ENCODE results near the gene THPO.

THPO gene

DNA sequence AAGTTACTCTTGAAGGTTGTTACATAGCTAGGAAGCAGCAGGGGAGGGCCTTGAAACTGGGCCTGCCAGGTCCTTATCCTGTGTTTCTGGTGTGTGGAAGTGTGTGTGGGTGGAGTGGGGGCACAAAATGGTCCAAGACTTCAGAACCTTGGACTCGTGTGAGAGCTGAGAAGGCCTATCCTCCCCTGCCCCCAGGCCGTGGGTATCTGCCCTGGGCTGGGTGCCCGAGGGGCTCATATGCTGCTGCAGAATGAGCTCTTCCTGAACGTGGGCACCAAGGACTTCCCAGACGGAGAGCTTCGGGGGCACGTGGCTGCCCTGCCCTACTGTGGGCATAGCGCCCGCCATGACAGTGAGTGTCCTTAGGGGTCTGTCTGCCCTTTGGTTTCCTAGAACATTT is 6.3 kb upstream of the THPO start:
- DNase-seq = no peak

DNA sequence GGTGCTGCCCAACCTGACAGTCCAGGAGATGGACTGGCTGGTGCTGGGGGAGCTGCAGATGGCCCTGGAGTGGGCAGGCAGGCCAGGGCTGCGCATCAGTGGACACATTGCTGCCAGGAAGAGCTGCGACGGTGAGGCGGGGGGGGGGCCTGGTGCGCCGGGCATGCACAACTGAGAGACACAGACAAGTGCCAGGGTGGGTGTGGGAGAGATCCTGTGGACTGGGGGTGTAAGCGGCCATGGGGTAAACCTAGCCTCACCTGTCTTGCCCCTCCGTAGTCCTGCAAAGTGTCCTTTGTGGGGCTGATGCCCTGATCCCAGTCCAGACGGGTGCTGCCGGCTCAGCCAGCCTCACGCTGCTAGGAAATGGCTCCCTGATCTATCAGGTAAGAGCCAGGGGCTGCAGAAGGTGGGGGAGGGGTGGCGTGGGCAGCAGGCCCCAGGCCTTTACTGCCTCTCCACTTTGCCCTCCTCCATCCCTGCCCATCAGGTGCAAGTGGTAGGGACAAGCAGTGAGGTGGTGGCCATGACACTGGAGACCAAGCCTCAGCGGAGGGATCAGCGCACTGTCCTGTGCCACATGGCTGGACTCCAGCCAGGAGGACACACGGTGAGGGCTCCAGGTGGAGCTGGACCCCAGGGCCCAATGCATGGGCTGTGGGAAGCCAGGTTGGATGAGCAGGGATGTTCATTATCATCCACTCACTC is 5.2 kb upstream of the THPO start:
- no peak for DNase-seq

DNA sequence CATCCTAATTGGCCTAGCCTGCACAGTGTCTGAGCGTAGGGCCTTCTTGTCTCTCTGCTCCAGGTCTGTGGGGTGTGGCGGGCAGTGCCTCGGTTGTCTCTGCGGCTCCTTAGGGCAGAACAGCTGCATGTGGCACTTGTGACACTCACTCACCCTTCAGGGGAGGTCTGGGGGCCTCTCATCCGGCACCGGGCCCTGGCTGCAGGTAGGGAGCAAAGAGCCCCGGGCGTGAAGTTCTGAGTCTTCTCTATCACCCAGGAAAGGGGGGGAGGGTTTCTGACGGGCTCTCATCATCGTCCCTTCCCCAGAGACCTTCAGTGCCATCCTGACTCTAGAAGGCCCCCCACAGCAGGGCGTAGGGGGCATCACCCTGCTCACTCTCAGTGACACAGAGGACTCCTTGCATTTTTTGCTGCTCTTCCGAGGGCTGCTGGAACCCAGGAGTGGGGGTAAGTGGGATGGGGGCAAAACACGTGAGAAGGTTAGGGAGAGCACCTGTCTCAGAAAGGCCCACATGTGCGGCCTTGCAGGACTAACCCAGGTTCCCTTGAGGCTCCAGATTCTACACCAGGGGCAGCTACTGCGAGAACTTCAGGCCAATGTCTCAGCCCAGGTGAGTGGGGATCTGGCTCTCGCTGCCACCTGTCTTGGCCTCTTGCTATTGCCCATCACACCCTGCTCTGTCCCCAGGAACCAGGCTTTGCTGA is 4.5 kb upstream of the THPO start:
- no peak for DNase-seq

DNA sequence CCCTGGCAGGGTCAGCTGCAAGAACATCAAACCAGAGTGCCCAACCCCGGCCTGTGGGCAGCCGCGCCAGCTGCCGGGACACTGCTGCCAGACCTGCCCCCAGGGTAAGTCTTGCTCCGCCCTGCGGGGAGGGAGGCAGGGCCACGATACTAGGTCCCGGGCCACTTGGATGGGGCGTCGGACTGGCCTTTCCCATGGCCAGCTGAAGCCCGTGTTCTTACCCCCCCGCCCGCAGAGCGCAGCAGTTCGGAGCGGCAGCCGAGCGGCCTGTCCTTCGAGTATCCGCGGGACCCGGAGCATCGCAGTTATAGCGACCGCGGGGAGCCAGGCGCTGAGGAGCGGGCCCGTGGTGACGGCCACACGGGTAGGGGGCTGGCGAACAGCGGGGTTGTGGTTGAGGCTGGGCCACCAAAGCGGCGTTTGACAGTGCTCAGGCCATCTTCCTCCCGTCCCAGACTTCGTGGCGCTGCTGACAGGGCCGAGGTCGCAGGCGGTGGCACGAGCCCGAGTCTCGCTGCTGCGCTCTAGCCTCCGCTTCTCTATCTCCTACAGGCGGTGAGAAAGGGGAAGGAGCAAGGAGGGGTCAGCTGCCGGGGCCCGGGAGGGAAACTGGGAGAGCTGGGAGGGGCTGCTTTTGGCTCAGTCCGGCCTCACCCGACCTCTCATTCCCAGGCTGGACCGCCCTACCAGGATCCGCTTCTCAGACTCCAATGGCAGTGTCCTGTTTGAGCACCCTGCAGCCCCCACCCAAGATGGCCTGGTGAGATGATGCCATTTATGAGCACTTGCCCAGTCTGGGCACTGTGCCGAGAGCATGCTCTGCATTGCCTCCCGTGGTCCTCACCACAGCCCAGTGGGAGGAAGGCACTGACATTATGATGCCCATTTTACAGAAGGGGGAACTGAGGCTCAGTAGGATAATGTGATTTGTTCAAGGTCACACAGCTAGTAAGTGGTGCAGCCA is 3.5 kb upstream of the THPO start:
- DNase-seq = no peak

DNA sequence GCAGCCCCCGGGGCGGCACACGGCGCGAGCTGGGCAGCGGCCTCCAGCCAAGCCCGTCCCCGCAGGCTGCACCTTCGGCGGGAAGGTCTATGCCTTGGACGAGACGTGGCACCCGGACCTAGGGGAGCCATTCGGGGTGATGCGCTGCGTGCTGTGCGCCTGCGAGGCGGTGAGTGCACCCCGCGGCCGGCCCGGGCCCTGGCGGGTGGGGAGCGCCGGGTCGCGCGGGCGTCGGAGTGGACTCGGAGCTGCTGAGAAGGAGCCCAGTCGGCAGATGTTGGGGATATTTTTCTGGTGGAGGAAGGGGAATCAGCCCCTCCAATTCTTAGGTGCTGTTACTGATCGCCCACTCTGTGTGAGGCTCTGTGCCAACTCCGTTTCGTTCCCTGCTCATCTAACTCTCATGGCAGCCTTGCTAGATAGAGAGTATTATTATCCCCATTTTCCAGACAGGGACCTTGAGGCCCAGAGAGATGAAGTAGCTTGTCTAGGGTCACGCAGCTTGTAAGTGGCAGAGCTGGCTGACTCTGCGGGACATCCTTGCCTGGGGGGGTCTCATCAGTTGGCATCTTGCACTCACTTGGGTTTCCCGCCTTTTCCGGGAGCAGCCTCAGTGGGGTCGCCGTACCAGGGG is 2.7 kb upstream of the THPO start:
- no peak for DNase-seq

DNA sequence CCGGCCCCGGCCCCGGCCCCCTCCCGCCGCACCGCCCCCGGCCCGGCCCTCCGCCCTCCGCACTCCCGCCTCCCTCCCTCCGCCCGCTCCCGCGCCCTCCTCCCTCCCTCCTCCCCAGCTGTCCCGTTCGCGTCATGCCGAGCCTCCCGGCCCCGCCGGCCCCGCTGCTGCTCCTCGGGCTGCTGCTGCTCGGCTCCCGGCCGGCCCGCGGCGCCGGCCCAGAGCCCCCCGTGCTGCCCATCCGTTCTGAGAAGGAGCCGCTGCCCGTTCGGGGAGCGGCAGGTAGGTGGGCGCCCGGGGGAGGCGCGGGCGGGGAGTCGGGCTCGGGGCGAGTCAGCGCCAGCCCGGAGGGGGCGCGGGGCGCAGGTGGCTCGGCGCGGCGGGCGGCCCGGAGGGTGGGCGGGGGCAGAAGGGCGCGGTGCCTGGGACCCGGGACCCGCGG is 2.2 kb upstream of the THPO start:
- DNase-seq = peak; percentile 24

DNA sequence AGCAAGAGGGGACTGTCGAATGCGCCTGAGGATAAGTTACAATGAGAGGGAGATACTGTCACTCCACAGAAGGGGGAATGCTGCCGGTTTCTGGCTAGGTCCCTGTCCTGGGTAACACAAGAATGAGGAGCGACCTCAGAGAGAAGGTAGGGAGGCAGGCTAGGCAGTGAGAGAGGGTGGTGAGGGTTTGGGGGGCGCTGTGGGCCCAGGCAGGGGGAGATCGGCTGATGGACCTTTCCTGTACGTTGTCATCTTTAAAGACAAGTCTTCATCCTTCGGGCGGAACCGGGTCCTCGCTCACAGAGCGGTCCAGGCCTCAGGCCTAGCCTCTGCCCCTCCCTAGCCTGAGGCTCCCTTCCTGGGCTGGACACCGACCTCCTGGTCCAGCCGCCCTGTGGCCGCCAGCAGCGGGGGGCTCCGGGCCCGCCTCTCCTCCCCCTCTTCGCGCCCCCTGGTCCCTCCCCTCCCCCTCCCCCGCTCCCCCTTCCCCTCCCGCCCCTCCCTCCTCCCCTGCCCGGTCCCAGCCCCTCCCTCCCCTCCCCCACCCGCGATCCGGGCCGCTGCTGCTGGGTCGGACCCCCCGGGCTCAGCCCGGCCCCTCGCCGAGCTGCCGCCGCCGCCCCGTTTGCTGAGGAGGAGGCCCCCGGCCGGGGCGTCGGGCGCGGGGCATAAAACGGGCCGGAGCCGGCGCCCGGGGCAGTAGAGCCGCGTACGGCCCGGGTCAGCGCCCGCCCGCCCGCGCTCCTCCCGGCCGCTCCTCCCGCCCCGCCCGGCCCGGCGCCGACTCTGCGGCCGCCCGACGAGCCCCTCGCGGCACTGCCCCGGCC is 1.6 kb upstream of the THPO start, which contains the start of gene CHRD:
CHRD (plus strand) TSS at position 697 of the 827 bp plus-strand sequence. CDS start 265 bp downstream, outside the sequence.
- DNase-seq = no peak

DNA sequence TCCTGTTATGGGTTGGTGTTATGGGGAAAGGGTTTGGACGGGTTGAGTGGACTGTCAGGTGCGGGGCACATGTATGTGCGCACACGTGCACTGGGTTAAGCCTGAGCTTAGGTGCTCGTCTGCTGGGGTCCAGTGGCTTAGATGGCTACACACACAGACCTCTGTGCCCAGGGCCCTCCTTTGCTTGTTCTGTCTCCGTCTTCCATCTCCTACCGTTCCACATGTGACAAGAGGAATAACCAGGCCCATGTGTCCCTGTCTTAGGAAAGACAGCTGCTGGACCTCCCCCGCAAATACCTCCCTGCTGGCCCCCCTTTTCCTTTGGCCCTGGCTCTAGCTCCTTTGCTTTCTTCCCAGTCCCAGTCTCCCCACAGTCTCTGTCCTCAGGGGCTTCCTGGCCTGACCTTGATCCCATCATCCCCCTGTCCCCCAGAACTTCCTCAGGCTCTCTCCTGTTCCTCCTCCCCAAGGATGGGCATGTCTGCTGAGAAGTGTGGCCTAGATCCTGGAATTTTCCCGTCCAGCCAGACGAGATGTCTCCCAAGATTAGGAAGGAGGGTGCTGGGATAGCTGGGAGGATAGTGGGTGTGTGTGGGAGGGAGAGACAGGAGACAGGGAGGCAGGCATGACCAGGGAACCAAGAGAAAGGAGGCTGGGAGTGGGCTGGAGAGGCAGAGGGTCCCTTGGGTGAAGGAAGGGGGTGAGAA is 797 bp upstream of the THPO start:
- no peak for DNase-seq

DNA sequence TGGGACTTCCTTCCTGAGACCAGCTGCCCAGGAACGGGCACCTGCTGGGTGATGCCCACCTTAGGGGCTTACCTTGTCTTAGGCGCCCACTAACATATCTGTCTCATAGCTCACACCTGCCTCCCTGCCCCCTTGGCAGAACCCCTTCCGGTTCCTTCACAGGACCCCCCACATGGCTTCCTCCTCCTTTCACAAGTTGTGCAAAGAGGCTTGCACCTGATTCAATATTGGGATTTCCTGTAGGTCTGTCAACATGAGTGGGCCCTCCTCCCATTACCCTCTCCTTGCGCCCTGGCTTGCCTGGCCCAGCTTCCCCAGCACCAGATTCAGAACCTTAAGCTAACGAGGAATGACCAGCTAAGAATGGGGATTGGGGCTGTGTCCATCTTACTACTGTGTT is 633 bp downstream of the THPO start:
- DNase-seq = no peak

DNA sequence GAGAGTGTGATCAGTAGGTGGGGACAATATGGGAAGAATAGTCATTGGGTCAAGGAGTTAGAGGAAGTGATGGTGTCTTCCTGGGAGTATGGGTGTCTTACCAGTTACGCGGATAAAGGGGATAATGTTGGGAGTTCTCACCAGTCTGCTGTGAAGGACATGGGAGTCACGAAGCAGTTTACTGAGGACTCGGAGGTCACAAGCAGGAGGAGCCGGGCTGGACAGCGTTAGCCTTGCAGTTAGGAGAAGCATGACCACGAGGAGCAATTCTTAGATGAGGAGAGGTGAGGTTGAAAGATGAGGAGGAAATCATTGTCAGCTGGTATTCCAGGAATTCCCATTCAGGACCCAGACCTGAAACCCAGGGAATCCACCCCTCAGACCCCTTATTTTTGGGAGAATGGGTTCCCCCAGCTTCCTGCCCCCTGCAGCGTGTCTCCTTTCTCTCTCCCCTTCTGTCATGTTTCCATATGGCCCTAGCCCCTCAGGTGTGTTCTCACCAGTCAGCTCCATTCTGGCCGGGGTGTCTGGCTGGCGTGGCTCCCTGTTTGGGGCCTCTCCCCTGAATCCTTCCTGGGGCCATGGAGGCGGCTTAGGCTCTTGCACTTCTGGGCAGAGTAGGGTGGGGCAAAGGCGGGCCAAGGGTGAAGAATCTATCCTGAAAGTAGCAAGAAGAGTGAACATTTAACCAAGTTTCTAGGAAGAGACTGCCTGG is 2.1 kb downstream of the THPO start:
- no peak for DNase-seq

DNA sequence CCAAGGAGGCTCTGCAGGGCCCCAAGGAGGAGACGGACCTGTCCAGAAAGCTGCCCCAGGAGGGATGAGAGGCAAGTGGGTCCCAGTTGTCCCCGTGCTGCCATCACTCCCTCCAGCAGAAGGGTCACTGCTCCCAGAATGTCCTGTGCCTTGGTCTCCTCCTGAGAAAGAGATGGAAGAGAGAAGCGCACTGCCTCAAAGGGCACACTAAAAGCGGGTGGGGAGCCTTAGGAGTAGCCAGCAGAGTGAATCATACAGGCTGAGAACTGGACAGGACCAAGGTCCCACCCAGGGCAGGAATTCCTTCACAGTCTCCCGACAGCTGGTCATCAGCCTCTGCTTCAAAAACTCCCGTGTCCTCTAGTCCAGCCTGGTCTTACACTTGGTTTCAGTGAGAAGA is 4.6 kb downstream of the THPO start:
- no peak for DNase-seq

DNA sequence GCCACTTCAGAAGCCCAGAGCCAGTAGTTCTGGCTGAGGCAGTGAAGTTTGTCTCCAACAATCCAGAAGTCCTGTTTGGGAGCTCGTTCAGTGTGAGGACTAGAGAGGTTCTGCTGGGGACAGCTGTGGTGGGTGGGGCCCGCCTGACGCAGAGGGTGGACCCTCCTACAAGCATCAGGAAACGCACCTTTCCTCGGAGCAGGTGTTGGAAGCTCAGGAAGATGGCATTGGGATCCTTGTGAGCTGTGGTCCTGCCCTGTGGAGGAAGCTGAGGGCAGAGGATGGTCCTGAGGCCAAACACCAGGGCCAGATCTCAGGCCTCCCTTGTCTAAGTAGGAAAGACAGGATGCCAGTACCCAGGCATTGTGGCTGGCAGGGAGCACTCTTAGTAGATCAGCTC is 5.1 kb downstream of the THPO start:
- no peak for DNase-seq

DNA sequence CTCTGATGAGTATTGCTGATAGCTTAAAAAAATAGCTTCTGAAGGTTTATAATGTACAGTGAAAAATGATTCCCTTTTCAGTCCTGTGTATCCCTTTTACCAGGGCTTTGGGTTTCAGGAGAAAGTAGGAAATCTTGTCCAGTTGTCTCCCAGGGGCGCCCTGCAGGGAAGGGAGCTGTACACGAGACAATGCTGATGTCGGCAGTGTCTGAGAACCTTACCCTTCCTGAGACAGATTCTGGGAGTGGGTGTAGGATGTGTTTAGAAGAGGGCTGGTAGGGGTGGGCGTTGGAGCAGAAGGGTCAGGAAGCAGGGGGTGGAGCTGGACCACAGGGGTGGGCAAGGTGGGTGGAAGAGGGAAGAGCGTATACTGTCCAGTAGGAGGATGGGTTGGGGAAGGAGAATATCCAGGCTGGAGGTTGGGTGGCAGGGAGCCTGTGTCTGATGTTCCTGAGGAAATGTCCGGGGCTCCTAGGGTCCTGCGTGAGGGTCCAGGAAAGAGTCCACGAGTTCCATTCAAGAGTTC is 5.6 kb downstream of the THPO start:
- DNase-seq = no peak

DNA sequence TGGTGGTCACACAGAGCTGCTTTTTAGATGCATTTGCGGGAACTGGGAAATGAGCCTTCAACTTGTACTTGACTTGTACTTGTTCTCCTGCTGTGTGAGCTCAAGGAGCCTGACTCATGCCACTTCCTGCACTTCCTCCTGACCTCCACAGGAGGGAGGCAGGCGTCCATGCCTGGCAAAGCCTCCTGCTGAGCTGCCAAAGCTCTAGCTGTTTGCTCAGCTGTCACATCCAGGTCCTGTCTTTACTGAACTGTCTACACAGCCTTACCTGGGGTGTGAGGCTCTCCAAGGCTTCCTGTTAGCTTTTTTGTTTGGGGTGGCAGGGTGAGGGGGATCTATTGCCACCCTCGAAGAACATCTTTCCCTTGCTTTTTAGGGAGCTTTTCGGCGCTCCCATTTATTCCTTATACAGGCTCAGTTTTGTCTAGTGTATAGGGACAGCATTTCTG is 6.4 kb downstream of the THPO start:
- peak; percentile 91 for DNase-seq

DNA sequence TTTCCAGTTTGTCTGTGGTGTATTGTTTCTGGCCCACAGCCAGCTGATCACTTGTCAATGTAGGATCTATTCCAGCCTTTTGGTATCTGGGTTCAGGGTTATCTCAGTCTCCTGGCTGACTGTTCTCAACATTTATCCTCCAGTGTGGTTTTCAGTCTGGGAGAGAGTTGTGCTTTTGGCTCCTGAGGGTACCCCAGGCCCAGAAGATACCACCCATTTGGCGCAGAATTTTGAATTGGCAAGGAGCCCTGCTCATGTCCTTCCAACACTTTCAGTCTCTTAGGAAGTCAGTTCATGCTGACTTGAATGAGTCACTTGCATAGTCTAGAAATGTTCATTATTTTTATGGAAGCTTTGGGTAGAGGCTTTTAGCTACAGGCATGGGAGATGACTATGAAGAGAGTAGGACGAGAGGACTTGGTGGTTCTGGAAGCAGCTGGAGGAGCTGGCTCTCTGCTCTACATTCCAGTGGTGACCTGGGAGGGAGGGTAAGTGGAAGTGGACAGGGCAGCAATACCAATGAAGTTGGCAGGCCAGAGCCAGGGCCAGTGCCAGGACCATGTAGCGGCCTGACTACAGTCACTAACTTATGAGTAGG is 9.3 kb downstream of the THPO start:
- no peak for DNase-seq

DNA sequence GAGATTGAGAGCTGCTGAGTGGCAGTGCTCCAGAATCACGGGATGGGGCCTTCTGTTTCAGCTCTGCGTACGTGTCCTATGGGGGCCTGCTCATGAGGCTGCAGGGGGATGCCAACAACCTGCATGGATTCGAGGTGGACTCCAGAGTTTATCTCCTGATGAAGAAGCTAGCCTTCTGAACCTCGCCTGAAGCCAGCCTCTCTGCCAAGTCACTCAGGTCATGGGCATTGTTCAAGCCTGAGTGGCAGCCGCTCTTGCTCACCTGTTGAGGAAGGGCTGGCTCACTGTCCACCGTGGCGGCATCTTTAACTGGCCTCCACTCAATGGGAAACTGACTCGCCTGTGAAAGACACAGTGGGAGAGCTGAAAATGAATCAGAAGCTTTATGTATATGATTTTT is 9.9 kb downstream of the THPO start:
- DNase-seq = no peak

DNA sequence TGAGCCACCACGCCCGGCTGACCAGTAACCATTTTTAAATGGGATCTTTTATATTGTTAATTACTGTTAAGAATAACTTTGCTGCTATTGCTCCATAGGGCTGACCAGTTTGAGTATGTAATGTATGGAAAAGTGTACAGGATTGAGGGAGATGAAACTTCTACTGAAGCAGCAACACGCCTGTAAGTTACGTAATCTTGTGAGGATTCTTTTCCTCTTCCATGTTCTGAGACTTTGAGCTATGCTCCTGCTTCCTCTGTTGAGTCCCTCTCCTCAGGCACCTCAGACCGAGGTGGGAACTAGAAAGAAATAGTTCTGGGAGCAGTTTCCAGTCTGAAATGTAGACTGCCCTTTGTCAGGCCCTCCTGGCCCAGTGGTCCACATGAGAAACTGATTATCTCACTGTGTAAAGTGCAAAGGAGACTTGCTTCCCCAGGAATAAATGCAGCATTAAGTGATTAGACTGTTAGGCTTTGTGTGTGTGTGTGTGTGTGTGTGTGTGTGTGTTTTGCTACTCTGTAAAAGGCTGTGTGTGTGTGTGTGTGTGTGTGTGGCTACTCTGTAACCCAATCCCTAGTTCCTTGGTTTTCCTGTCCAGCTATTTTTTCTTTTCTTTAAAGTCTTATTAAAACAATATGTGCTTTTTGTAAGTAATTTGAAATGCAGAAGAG is 11.3 kb downstream of the THPO start:
- no peak for DNase-seq

DNA sequence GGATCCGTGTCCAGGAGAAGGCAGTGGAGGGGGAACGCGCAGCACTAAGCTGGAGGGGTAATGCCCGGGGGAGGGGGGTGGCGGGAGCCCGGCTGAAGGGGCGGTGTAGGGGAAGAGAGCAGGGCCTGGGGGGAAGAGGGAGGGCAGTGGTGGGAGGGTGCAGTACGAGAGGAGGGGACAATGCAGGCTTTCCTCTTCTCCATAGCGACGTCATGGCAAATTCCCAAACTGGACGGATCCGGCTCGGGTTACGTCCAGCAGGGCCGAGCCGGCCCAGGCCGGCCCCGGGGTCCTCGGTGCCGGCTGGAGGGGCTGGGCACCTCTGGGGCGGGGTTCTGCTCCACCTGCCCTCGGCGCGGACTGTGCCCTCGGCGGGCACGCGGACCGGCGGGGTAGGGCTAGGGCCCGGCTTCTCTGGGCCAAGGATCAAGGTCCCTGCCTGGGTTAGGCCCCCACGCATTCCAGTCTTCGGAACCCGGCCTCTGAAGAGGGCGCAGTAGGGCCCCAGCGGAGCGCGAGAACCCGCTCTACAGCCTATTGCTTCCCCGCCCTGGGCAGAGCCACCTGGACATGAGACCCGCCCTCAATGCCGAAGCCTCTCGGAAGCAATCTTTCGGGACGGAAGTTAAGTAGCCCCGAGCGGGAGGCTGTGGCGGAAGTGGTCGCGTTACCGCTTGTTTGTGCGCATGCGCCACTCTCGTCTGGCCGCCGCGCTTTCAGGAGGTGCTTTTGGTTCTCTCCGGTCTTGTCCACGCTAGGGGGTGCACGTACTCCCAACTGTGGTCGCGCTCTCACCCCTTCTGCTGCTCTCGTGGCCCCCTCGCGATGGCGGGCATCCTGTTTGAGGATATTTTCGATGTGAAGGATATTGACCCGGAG is 15.1 kb downstream of the THPO start:
- peak; percentile 100 for DNase-seq

All from NCI-H1436 (cell line).